CD4-positive, alpha-beta T cell treated with Interleukin-17A for 4 hours (primary cell): Measurements from ENCODE around the gene ADM2.
"Not testable (repeated sequence)": the region's sequence is repeated elsewhere in the genome, so short reads cannot be mapped to it uniquely, and the experiment has no call there.

ENCODE experiments used
- DNase-seq: peaks from one replicate; pipeline ENCODE4 v3.0.0-alpha.2; 2020; ENCODE audit warnings: mixed read lengths

The ADM2 gene

DNA sequence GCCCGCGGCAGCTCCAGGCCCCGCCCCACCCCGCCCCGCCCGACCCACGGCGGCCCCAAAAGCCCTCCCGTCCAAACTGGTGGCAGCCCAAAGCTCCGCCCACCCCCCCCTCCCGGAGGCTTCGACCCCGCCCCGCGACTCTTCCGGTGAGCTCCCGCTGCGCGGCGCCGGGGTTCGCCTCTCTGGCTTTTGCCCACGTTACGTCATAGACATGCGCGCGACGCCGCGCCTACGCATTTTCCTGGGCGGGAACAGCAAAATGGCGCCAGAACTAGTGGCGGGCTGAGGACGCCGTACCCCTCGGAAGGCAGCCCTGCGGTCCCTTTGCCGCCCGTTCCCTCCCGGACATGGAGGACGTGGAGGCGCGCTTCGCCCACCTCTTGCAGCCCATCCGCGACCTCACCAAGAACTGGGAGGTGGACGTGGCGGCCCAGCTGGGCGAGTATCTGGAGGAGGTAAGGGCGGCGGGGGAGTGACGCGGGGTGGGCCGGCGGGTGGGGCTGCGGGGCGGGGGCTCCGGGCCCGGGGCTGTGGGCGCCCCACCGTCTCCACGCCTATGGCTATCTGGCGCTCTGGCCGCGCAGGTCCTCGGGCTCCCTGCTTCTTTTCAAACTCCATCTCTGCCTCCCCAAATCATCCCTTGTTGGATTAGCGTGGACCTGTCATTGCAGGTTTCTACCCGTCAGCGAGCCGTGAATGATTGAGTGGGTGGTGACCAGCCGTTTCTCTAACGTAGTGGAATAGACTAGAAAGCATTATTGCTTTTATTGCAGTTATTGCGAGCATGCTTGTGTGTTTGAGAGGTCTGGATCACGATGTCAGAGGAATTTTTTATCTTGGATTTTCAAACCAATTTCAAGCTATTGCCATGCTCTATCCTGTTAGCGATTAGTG lies 26.9 kb downstream of the ADM2 start, which contains the start of gene NCAPH2:
Gene NCAPH2 (plus strand): TSS at position 234 of the 894 bp plus-strand sequence. CDS start 114 bp downstream, at position 348.
- DNase-seq = no peak

GRCh38 chr22:50508897-50509296 lies 27.6 kb downstream of the ADM2 start:
- DNase-seq = no peak

- no peak for DNase-seq
Observed at GRCh38 chr22:50513175-50513574, 31.8 kb downstream of the ADM2 start.

GRCh38 chr22:50516068-50516467 lies 34.7 kb downstream of the ADM2 start:
- no peak for DNase-seq

DNA sequence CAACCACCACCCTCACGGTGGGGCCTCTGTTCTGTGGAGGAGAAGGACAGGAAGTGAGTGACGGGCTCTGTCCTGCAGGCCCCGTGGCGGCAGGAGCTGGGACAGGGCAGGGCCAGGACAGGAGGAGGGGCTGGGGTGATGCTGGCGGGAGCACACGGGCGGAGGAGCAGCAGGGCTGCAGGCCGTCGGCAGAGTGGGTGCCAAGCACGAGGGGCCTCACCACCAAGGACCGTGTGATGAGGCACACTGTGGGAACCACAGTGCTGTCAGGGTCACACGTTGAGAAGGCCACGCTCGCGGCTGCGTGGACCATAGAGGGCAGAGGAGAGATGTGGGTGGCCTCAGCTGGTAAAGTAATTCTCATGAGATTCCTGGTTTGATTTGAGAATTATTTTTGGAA lies 35.5 kb downstream of the ADM2 start:
- DNase-seq = no peak

- no peak for DNase-seq
Observed at GRCh38 chr22:50517495-50518260, 36.3 kb downstream of the ADM2 start.

GRCh38 chr22:50518606-50519005 lies 37.3 kb downstream of the ADM2 start:
- DNase-seq = no peak

DNA sequence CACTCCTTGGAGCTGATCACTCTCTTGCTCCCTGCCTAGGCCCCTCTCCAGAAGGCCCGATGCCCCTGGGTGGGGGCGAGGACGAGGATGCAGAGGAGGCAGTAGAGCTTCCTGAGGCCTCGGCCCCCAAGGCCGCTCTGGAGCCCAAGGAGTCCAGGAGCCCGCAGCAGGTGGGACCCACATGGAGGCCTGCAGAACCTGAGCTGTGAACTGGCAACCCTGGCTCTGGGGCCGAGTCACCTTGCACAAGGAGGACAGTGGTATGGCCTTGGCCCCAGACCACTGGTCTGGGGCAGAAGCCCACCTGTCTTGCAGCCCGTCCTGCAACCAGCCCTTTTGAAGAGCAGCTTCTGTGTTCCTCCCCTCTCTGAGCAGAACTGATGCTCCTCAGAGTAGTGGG lies 37.8 kb downstream of the ADM2 start:
- no peak for DNase-seq

- not testable (repeated sequence) for DNase-seq
Observed at GRCh38 chr22:50520184-50520583, 38.8 kb downstream of the ADM2 start.

GRCh38 chr22:50520826-50521453 lies 39.6 kb downstream of the ADM2 start:
- DNase-seq = no peak

DNA sequence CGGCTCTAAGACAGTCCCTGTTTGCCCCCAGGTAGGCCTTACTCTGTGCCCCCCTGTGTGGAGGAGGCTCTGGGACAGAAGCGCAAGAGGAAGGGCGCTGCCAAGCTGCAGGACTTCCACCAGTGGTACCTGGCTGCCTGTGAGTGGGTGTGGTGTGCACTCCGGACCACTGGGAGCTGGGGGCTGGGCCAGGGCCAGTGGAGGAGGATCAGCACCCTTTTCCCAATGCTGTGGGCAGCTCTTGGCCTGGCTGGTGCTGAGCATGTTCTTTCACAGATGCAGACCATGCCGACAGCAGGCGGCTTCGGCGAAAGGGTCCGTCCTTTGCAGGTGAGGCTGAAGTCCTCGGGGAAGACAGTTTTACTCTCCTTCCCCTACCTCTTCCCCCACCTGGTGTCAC lies 40.4 kb downstream of the ADM2 start:
- DNase-seq = no peak

DNA sequence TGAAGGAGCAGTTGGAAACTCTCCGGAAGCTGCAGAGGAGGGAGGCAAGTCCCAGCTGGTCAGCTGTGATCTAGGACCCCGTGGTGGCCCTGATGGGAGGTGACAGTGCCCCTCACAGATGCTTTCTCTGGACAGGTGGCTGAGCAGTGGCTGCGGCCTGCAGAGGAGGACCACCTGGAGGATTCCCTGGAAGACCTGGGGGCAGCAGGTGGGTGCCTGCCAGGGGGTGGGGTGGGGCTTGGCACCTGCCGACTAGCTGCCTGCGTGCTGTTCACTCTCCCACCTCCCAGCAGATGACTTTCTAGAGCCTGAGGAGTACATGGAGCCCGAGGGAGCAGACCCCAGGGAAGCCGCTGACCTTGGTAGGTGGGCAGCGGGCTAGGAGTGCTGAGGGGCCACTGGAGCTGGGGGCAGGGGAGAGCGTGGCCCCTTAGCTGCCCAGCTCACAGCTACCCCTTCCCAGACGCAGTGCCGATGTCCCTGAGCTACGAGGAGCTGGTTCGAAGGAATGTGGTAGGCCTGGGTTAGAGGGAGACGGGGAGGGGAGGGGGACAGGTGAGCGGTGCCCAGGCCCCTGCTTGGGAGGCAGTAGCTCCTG lies 41.0 kb downstream of the ADM2 start:
- no peak for DNase-seq

DNA sequence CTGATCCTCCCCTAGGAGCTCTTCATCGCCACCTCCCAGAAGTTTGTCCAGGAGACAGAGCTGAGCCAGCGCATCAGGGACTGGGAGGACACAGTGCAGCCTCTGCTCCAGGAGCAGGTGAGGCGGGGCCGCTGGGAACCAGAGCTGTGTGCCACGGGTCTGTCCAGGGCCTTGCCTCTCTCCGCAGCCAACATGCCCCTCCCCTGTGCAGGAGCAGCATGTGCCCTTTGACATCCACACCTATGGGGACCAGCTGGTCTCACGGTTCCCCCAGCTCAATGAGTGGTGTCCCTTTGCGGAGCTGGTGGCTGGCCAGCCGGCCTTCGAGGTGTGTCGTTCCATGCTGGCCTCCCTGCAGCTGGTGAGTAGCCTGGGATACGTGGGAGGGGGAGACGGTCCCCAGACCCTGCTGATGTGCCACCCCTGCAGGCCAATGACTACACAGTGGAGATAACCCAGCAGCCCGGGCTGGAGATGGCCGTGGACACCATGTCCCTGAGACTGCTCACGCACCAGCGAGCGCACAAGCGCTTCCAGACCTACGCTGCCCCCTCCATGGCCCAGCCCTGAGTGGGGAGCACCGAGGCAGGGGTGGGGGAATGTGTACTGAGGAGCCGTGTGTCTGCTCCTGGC lies 41.6 kb downstream of the ADM2 start:
- DNase-seq = no peak

DNA sequence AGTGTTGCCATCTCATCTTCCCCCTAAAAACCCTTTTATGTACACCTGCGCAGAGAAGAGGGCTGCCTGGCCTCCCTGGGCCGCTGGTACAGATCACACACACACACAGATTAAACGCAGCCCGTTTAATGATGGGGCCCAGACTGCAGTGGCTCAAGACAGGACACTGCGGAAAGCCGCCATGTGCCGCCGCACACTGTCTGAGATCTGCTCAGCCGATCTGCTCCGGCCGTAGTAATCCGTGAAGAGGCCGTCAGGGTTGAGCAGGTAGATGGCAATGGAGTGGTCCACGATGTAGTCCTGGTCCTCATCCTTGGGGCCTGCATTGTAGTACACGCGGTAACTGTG lies 42.1 kb downstream of the ADM2 start:
- DNase-seq = no peak

DNA sequence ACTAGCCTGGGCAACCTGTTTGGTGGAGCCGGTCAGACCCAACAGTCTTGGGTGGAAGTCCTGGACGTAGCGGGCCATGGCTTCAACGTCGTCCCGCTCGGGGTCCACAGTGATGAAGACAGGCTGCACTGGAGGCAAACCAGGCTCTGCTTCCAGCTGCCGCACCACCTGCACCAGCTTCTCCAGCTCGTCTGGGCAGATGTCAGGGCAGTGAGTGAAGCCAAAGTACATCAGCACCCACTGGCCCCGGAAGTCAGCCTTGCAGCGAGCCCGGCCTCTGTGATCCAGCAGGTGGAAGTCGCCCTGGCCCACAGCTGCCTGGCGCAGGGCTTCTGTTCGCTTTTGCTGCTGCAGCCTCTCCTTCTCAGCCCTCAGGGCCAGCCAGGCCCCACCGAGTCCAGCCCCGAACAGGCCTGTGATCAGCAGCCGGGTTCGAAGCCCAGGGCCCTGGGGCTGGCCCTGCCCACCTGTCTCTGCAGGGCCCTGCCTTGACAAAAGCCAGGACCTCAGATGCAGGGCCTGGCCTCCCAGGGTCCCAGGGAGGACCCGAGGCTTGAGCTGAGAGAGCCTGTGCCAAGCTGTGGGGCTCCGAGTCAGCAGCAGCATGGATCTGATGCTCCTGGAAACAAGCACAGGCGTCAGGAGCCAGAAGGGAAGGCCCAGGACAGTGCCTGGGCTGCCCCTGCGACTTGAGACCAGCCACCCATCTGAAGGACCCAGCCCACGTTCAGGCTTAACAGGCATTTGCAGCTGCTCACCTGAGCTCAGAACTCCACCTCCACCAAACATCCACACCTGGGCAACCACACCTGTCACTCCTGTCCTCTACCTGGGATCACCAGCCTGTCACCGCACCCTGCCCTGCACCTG lies 42.7 kb downstream of the ADM2 start:
- no peak for DNase-seq

DNA sequence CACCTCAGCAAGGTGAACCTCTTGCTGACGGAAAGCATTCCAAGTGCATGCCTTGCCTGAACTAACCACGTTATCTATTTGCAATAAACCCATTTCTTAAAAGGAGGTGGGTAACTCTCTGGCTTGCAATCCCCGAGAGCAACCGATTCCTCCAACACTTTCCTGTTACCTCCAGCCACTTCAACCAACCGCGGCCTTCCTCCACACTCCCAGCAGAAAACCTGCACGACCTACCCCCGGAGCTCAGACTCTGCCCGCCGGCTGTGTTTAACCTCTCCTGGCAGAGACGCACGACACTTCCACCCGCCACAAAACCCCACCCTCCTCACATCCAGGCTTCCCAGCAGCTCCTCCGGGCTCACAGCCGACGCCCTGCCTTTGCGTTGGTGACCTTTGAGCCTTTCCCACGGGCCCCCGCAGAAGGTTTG lies 43.3 kb downstream of the ADM2 start:
- no peak for DNase-seq

- DNase-seq = peak; percentile 98
Observed at GRCh38 chr22:50525104-50525857, 43.9 kb downstream of the ADM2 start, which contains the start of gene SCO2. Gene SCO2 (minus strand): TSS chr22:50525598. CDS start chr22:50524411, 1,187 bp downstream.

GRCh38 chr22:50525858-50526107 lies 44.4 kb downstream of the ADM2 start:
- no peak for DNase-seq

DNA sequence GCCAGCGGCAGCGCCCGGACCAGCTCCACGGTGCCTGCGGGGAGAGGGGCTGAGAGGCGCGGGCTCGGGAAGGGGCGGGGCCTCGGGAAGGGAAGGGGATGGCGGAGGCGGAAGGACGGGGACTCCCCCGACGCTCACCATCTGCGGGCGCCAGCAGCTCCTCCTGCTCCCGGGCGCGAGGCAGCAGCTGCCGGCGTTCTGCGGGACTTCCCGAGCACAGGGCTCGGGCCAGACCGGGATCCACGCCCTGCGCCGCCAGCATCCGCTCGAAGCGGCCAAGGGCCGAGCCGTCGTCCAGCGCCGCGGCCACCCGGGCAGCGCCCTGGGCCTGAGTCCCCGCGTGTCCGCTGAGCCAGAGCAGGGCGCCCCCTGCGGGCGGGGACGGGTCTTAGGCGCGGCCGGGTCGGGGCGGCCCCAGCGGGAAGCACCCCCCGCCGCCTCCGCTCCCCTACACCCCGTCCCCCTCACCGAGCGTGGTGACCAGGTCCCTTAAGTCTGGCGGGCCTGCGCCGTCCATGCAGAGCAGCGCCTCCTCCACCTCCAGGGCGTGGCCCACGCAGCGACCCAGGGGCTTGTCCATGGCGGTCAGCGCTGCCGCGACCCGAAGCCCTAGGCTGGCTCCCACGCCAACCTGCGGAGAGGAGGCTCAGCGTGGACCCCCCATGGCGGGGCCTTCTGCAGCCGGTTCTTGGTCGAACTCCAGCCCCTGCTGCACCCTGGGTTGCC lies 44.9 kb downstream of the ADM2 start:
- peak; percentile 90 for DNase-seq
